ENCODE results near the gene CYP3A4.
"Not testable (repeated sequence)": the region's sequence is repeated elsewhere in the genome, so short reads cannot be mapped to it uniquely, and the experiment has no call there.

Gene CYP3A4

DNA sequence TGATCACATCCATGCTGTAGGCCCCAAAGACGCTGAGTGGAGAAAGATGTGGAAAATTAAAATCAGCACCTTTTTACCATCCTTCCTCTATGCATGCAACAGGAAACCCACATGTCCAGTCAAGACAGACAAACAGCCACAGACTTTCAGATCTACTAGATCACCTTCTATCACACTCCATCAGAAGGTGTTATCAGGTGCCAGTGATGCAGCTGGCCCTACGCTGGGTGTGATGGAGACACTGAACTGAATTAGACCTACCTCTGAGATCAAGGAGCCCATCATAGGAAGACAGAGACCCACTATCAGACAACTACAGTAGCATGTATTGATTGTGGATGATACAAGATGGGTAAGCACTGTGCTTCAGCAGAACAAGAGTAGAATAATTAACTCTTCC is 15.5 kb downstream of the CYP3A4 start:
- no peak for DNase-seq (ENCODE audit: low read depth)
- no peak overlapping the region for H3K4me3 ChIP-seq (ENCODE audit: low read length)
- TF ChIP-seq, protein P1, sequence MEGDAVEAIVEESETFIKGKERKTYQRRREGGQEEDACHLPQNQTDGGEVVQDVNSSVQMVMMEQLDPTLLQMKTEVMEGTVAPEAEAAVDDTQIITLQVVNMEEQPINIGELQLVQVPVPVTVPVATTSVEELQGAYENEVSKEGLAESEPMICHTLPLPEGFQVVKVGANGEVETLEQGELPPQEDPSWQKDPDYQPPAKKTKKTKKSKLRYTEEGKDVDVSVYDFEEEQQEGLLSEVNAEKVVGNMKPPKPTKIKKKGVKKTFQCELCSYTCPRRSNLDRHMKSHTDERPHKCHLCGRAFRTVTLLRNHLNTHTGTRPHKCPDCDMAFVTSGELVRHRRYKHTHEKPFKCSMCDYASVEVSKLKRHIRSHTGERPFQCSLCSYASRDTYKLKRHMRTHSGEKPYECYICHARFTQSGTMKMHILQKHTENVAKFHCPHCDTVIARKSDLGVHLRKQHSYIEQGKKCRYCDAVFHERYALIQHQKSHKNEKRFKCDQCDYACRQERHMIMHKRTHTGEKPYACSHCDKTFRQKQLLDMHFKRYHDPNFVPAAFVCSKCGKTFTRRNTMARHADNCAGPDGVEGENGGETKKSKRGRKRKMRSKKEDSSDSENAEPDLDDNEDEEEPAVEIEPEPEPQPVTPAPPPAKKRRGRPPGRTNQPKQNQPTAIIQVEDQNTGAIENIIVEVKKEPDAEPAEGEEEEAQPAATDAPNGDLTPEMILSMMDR (IDR thresholded peaks at IDR 0.05; ENCODE audit: insufficient read depth, low read depth, low read length, missing control alignments) = no peak

DNA sequence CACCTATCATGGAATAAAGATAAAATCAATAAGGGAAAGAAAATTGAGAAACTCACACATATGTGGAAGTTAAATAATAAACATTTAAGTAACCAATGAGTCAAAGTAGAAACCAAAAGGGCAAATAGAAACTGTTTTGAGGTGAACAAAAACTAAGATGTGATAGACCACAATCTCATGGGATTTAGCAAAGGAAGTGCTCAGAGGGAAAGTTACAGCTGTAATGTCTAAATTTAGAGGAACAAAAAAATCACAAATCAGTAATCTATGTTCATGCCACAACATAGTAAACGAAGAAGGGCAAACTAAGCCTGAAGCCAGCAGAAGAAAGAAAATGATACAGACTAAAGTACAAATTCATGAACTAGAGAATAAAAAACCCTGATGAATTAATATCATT is 16.3 kb downstream of the CYP3A4 start:
- no peak overlapping the region for H3K4me3 ChIP-seq (ENCODE audit: low read length)
- no peak for DNase-seq (ENCODE audit: low read depth)
- TF ChIP-seq, protein P1 (IDR thresholded peaks at IDR 0.05; ENCODE audit: insufficient read depth, low read depth, low read length, missing control alignments) = no peak

DNA sequence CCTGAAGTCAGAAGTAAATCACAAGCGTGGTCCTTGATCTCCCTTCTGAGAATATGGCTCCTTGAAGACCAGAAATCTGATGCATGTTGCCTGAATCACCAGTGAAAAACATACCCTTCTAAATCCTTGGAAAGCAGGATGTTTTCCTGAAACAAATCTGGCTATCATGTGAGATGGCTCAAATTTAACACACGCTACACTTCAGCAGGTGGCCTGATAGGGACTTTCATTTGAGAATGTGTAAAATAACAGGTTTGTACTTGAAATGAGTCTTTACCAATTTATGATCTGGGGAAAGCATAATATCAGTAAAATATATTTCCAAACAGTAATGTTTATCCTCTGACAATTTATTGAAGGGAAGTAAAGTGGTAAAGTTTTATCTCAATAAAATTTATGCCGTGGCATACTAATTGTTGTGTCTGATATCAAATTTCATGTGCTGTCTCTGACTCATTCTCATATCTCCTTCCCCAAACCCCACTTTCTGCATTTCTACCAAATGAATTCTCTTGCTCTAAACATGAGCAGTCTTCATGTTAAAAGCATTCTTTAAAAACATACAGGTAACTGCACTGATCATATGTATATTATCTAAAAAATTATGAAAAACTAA is 17.4 kb downstream of the CYP3A4 start:
- H3K4me3 ChIP-seq (ENCODE audit: low read length) = no peak overlapping the region
- TF ChIP-seq, protein P1 (IDR thresholded peaks at IDR 0.05; ENCODE audit: insufficient read depth, low read depth, low read length, missing control alignments) = no peak
- DNase-seq (ENCODE audit: low read depth) = no peak

DNA sequence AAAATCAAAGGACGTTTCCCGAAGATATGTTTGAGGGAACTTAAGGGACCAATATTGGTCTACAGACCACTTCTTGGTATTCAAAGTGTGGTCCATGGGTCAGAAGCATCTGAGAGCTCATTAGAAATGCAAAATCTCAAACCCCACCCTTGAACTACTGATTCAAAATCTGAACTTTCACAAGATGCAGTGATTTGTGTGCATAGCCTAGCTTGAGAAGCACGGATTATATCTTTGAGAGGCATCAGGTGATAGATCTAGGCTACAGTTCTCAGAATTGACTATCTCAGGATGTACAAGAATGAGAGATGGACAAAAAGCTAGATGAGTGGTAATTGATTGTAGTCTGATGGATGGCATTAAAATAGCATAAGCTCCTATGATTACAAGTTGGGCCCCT is 19.5 kb downstream of the CYP3A4 start:
- TF ChIP-seq, protein P1 (IDR thresholded peaks at IDR 0.05; ENCODE audit: insufficient read depth, low read depth, low read length, missing control alignments) = no peak
- H3K4me3 ChIP-seq (ENCODE audit: low read length) = no peak overlapping the region
- DNase-seq (ENCODE audit: low read depth) = no peak

DNA sequence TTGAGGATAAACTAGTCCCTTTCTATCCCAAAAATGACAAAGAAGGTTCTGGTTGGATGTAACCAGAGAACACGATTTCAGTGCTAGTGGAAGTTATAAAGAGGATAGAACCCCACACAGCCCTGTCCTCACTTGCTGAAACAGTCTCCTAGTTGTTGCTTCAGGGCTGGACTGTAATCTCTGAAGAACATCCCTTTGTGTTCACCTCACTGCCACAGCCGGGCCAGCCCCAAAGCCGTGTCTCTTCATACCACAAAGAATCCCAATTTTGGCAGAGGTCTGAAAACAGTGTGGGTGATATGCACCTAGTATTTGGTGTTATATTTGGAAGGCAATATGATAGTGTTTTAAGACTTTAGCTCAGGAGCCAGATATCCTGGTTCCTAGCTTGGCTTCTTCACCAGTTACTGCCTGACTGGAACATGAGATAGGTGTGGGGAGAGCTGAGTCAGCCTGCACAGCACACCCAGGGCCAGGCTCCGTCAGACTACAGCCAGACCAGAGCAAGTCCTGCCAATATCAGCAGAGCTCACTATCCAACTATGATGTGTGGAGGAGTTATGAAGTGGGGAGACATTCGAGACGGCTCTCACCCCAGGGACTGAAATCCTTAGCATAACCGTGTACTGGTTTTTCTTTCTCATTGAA is 21.2 kb downstream of the CYP3A4 start:
- peak; percentile 87 for DNase-seq (ENCODE audit: low read depth)
- no peak overlapping the region for H3K4me3 ChIP-seq (ENCODE audit: low read length)
- TF ChIP-seq, protein P1 (IDR thresholded peaks at IDR 0.05; ENCODE audit: insufficient read depth, low read depth, low read length, missing control alignments) = no peak

DNA sequence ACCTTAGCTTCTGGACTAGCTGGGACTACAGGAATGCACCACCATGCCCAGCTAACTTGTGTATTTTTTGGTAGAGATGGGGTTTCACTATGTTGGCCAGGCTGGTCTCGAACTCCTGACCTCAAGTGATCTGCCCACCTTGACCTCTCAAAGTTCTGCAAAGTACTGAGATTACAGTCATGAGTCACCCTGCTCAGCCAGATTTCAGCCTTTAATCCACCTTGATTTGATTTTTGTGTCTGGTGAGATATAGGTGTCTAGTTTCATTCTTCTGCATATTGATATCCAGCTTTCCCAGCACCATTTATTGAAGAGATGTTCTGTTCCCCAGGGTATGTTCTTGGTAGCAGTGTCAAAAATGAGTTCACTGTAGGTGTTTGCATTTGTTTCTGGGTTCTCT is 28.9 kb downstream of the CYP3A4 start:
- no peak for DNase-seq (ENCODE audit: low read depth)
- TF ChIP-seq, protein P1 (IDR thresholded peaks at IDR 0.05; ENCODE audit: insufficient read depth, low read depth, low read length, missing control alignments) = no peak
- no peak overlapping the region for H3K4me3 ChIP-seq (ENCODE audit: low read length)

DNA sequence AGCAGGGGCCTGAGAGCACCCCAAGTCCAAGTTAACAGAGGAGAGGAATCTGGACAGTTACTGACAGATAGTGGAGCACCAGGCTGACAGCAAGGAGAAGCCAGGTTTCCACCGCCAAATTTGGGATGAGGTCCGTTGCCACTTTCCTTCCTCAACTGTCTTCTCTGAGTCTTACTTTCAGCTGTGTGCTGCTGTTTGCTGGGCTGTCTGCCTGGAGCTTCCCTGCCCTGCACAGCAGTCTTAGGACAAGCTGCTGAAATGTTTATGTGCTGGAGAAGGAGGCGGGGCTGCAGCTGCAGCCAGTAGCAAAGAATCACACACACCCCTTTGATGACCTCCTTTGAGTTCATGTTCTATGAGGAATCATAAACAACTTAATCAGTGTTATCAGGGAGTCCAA is 31.6 kb downstream of the CYP3A4 start:
- DNase-seq (ENCODE audit: low read depth) = peak; percentile 34
- TF ChIP-seq, protein P1 (IDR thresholded peaks at IDR 0.05; ENCODE audit: insufficient read depth, low read depth, low read length, missing control alignments) = no peak
- H3K4me3 ChIP-seq (ENCODE audit: low read length) = no peak overlapping the region

DNA sequence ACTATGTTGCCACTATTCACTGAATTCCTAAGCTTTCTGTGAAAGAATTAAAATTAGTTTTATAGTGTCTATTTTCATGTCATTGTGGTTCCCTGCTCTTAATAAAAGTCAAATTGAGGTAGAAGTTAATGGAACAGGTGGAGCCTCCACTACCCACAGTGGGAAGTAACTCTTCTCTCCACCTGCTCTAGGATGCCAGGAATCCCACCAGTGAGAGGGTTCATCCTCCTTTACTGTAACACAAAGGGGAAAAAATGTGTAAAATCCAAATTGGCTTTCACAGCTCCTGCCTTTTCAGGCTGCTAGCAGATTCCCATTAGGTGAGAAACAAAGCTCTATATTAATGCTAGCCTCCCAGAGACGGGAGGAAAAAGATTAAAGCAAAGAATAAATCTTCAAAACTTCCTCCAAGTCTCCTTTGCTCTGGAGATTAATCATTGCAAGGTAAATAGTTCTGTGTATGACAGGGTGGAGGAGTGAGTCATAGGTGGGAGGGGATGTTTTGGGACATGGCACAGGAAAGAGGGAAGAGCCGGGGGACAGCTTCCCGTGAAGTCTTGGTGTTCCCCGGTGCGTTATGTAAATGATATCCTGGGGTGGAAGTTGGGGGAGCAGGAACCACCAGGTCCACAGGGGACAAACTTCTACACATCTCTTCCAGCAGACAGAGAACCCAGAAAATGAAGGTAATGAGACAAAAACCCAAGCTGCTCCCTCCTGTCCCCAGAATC is 32.5 kb downstream of the CYP3A4 start:
- DNase-seq (ENCODE audit: low read depth) = peak; percentile 59
- not testable (repeated sequence) for H3K4me3 ChIP-seq (ENCODE audit: low read length)

Data from epithelial cell of esophagus (primary cell).